BJ (cell line): ENCODE results near the gene R3HCC1L. TPM values are rescaled to one million over a fixed set of nuclear protein-coding genes. Genes with fewer than 3 reads are reported as not detected.

ENCODE experiments used
- CTCF ChIA-PET: fragments of 350-600 bp; formaldehyde crosslinking; extraction: SDS; loops from one replicate; lab custom pipeline; 2021; ENCODE audit warnings: antibody characterized with exemption, inconsistent platforms; lab: Yijun Ruan, JAX
- POLR2A ChIA-PET: fragments of 300-600 bp; sonication (Branson Sonifier 250); formaldehyde crosslinking; extraction: SDS; loops from one replicate; lab custom pipeline; 2021; ENCODE audit warnings: antibody characterized with exemption; lab: Charles Lee
- DNase-seq: peaks from one replicate; pipeline ENCODE4 v3.0.0-alpha.2; 2011; ENCODE audit warnings: low read depth
- H3K27me3 ChIP-seq: 2 replicates; pipeline ENCODE4 v1.6.0; 2011; ENCODE audit warnings: low read length; ENCODE audit not compliant: control insufficient read depth, insufficient read depth
- H3K36me3 ChIP-seq: 2 replicates; pipeline ENCODE4 v1.5.1; 2011; ENCODE audit warnings: low read length; ENCODE audit not compliant: control insufficient read depth, insufficient read depth
- H3K4me3 ChIP-seq: 2 replicates; pipeline ENCODE4 v1.5.1; 2011; ENCODE audit warnings: low read depth, mild to moderate bottlenecking, control low read depth, low read length
- CTCF ChIP-seq: IDR thresholded peaks from 2 replicates; pipeline ENCODE4 v1.5.1; 2011; ENCODE audit warnings: low read depth, mild to moderate bottlenecking, control low read depth, inconsistent platforms, low read length, moderate library complexity; ENCODE audit not compliant: insufficient read depth
- polyA minus RNA-seq: library from RNA; depleted of rRNA, polyadenylated mRNA; stranded (reverse); fragments of >200 nt; gene quantifications from 2 replicates; pipeline ENCODE4 v1.2.3, GENCODE V29; 2011; rRNA and poly(A)+ RNA removed
- polyA plus RNA-seq: library from polyadenylated mRNA; depleted of rRNA; stranded (reverse); fragments of >200 nt; gene quantifications from 2 replicates; pipeline ENCODE4 v1.2.3, GENCODE V29; 2011; rRNA removed

The R3HCC1L gene
- polyA plus RNA-seq (5.6 and 11.6 TPM in 2 replicates), polyA minus RNA-seq (7.4 and 8.3 TPM in 2 replicates)

GRCh38 chr10:98134431-98135221 lies at the start of gene R3HCC1L:
Gene R3HCC1L, plus strand, starts transcription at chr10:98134657. Its CDS starts 73,458 bp downstream, at chr10:98208115.
- Histone ChIP-seq H3K4me3 (peak within 1 kb of the TSS; percentile 74), H3K36me3 (no peaks in the 10 kb centered on the region), H3K27me3 (no peaks in the 10 kb centered on the region)
- no peak for DNase-seq
- ChIA-PET CTCF (interaction anchor here (0.8 kb wide), 1 partner anchor 12 kb away, joined by 3 read pairs; no protein-coding TSS in a partner anchor), POLR2A (no interaction called here)
- TF ChIP-seq CTCF: no peak

- no peak for DNase-seq
- POLR2A ChIA-PET: no interaction called here
- Histone ChIP-seq H3K27me3 (peaks cover 1% of the 10 kb centered on the region), H3K36me3 (no peaks in the 10 kb centered on the region), H3K4me3 (no peak overlapping the region)
- CTCF ChIA-PET: interaction anchor here (0.7 kb wide), 1 partner anchor 1206 kb away, joined by 3 read pairs; no protein-coding TSS in a partner anchor
- TF ChIP-seq CTCF: no peak
Observed at GRCh38 chr10:98085238-98085637, 49.2 kb upstream of the R3HCC1L start.

- CTCF ChIA-PET: no interaction called here
- H3K27me3 ChIP-seq: no peaks in the 10 kb centered on the region; the same call in 1 of the 2 replicates
- POLR2A ChIA-PET: interaction anchor here (0.6 kb wide), 1 partner anchor 51 kb away, joined by 3 read pairs; no protein-coding TSS in a partner anchor
- H3K36me3 ChIP-seq: no peaks in the 10 kb centered on the region
- DNase-seq: no peak
- no peak overlapping the region for H3K4me3 ChIP-seq
- no peak for TF ChIP-seq CTCF
Observed at GRCh38 chr10:98086837-98087708, 47.4 kb upstream of the R3HCC1L start.

- ChIA-PET POLR2A (interaction anchor here (0.5 kb wide), 1 partner anchor 37 kb away, joined by 3 read pairs; no protein-coding TSS in a partner anchor), CTCF (no interaction called here)
- DNase-seq: no peak
- TF ChIP-seq CTCF: no peak
- Histone ChIP-seq H3K36me3 (no peaks in the 10 kb centered on the region), H3K4me3 (no peak overlapping the region), H3K27me3 (no peaks in the 10 kb centered on the region; the same call in 1 of the 2 replicates)
Observed at GRCh38 chr10:98088186-98088971, 46.1 kb upstream of the R3HCC1L start.
